Measurements from ENCODE around the gene NOVA2. TPM values are rescaled to one million over a fixed set of nuclear protein-coding genes. Genes with fewer than 3 reads are reported as not detected.

The NOVA2 gene
- total RNA-seq, 8 experiments from 2014 or later, result 0.09 to 23.5 (median 11.0) TPM

DNA sequence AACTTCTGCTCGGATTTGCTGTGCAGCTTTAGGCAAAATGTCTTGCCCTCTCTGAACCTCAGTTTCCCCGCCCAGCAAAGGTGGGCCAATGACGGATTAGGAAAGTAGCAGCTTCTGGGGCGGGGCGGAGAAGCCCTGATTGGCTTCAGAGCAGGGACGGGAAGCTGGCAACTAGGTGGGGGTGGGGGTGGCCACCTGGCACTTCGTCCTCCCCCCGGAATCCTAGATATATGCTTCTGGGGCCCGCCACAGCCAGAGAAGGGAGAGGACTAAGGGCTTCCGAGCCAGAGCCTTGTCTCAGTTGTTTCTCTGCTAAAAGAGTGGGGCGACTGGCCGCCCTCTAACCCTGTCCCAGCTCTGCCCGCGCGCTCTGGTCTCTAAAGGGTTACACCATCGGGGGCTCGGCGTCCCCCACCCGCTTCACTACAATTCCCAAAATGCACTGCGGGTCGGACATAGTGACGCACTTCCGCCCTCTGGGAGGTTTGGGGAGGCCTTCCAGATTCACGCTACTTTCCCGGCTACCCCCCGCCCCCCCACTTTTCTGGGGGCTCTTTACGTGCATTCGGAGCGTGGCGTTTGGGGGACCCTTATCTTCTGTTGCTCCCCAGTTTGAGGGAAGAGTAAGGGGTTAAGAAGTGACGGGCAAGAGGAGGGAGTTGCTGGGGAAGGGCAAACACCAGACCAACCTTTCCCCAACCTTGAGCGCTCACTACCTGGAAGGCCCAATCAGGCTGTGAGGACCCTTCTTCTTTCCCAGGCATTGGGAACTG, 87.1 kb downstream of the NOVA2 start:
- peak overlapping the region; percentile 84 to 85 for H3K27ac ChIP-seq
- in situ Hi-C loops (cut with MboI; ENCODE audit: low pct_unique_long_range_greater_than_20kb in 2 of 9, low sequenced_read_pairs in 9 of 9, unreplicated experiment in 9 of 9), result no loop called here
- peak; percentile 60 to 75 (median 67) for ATAC-seq (replicated peaks in 6 of 8)
- peaks cover 30 to 36% of the 10 kb centered on the region in 2 donors for H3K4me1 ChIP-seq (replicated peaks in 1 of 2)
- peak overlapping the region; percentile 56 to 95 (median 86) for H3K4me3 ChIP-seq
- WGBS, 10 experiments, result 0 to 38% (median 0%) methylated on average over 1 to 2 of the region's 32 CpGs; no CpG with 5 or more reads in 6 of the 10 experiments

DNA sequence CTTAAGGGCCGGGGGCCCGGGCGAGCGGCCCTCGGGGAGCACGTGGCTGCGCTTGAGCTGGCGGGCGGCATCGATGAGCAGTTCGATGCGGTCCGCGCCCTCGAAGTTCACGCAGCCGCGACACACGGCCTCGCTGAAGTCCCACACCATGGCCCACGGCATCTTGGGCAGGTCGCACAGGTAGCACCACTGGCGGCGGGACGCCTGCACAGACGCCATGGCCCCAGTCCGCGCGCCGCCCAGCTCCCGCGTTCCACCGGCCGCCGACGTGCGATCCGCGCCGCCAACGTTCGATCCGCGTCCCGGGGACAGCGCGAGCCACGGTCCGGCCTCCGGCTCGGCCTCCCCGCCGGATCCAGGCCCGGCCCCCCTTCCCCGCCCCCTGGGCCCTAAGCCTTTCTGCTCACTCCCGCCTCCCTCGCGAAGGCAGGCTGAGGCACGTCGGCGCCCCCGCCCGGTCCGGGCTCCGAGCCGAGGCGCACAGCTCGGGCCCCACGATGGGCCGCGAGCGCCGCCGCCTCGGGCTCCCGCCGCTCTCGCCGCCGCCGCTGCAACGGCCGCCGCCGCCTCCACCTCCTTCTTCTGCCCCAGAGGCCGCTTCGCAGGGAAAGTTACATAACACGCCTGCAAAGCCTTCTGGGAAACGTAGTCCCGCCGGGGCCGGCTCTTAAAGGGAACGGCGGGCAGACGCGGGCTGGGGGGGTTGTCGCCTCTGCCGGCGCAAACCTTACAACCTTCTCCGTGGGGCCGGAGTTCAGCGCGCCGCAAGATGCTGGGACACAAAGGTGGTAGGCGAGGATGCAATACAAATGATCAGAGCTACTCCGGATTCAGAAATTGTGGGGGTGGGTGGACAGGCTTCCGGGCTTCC, 87.9 kb downstream of the NOVA2 start, which contains the start of gene IRF2BP1:
Gene IRF2BP1, minus strand, starts transcription at position 586 of the 871 bp plus-strand sequence. Its CDS starts 367 bp downstream, at position 219.
- ATAC-seq (replicated peaks in 6 of 8), result peak; percentile 71 to 81 (median 76)
- Histone ChIP-seq H3K4me1 (replicated peaks in 1 of 2) (peaks cover 30 to 37% of the 10 kb centered on the region in 2 donors), H3K4me3 (peak within 1 kb of the TSS; percentile 56 to 95 (median 86)), H3K27ac (peak within 1 kb of the TSS; percentile 84 to 85)
- 0% methylated on average over 5 to 33 of the region's 107 CpGs; no CpG with 5 or more reads in 7 of the 10 experiments for WGBS, 10 experiments
- in situ Hi-C loops (cut with MboI; ENCODE audit: low pct_unique_long_range_greater_than_20kb in 2 of 9, low sequenced_read_pairs in 9 of 9, unreplicated experiment in 9 of 9), result no loop called here

DNA sequence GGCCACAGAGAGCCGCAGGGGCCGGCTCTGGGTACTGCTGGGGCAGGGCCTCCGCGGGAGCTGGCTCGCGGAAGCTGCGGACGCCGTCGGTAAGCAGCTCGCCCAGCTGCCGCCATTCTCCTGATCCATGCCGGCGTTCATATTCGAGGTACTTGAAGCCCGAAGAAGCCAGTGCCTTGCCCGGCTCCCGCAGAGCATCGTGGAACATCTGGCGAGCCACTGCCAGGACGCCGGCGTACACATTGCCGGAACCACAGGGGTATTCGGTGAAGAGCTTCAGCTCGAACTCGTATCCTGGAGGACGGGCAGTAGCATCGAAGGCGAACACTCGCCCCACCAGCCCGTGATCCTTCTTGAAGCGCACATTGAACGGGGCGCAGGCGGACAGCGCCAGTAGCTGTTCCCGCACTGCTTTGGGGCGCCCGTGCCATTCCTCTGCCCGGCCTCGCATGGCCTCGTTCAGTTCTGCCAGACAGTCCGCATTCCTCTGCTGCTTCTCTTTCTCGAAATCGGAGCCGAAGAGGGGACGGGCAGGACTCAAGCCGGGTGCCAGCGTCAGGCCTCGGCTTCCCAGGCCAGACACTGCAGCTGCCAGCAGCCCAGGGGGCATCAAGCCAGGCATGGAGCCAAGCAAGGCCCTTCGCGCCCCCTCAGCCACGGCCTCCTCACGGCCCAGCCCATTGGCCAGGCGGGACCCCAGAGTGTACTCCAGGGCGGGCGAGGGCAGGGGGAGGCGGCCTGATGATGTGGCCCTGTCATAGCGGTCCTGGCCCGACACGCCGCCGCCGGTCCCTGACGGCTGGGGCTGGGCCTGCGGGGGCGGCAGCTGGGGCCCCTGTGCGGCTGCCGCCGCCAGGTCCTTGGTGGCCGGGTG, 88.7 kb downstream of the NOVA2 start:
- ATAC-seq (replicated peaks in 6 of 8), result peak in 7 of 8 experiments; percentile 1 to 53 (median 33)
- Histone ChIP-seq H3K4me1 (replicated peaks in 1 of 2) (peaks cover 30 to 37% of the 10 kb centered on the region in 2 donors), H3K27ac (peak overlapping the region; percentile 82 to 85), H3K4me3 (peak overlapping the region; percentile 56 to 95 (median 86))
- 76 to 100% (median 87%) methylated on average over 1 to 17 of the region's 72 CpGs; no CpG with 5 or more reads in 4 of the 10 experiments for WGBS, 10 experiments
- in situ Hi-C loops (cut with MboI; ENCODE audit: low pct_unique_long_range_greater_than_20kb in 2 of 9, low sequenced_read_pairs in 9 of 9, unreplicated experiment in 9 of 9), result no loop called here

DNA sequence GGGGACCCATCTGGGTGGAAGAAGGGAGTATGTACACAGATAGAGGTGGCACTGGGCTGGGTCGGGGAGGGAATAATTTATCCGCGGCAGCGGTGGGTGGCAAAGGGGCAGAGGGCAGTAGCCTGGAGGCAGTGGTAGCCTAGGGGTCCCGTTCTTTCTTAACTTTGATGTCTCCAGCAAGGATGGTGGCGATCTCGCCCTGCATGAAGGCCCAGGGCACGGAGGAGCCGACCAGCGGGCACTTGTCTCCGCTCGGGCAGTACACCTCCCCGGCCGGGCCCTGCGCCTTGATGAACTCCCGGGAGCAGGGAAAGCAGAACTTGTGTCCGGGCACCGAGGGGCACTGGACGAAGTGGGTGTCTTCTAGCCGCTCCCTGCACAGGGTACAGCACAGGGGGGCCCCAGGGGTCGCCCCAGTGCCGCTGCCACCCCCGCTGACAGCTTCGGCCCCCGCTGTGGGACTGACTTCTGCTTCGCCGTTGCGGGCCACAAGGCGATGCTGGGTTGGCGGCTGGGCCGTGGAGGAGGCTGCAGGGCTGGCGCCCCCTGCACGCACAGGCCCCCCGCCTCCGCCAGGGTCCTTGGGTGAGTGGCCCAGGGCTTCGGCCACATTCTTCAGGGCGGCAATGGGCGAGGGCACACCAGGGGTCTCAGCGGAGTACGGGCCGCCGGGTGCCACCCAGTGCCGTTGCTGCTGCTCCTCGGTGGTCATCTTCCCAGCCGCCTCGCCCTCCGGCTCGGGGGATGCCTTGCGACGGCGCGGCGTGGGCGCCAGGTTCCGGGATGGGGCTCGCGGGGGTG, 89.6 kb downstream of the NOVA2 start:
- no peak for ATAC-seq (replicated peaks in 6 of 8)
- no peak overlapping the region for H3K27ac ChIP-seq
- peaks cover 30 to 37% of the 10 kb centered on the region in 2 donors for H3K4me1 ChIP-seq (replicated peaks in 1 of 2)
- in situ Hi-C loops (cut with MboI; ENCODE audit: low pct_unique_long_range_greater_than_20kb in 2 of 9, low sequenced_read_pairs in 9 of 9, unreplicated experiment in 9 of 9), result no loop called here
- peak overlapping the region in 1 of 5 donors; percentile 89 for H3K4me3 ChIP-seq
- WGBS, 10 experiments, result 60 to 100% (median 90%) methylated on average over 1 to 9 of the region's 57 CpGs; no CpG with 5 or more reads in 7 of the 10 experiments

Other genes starting within 250 kb of the NOVA2 start
- 10 to 100 TPM in 3 of 8 experiments, 1 to 10 TPM in 5; 6.4 to 24.3 (median 8.9) TPM for gene FBXO46, start 243.0 kb downstream of the NOVA2 start, total RNA-seq
- under 1 TPM in 2 of 8 experiments, not detected in 6; 0.09 to 0.24 TPM for gene MEIOSIN, start 240.4 kb downstream of the NOVA2 start, total RNA-seq
- gene SIX5, start 204.6 kb downstream of the NOVA2 start, total RNA-seq, result 10 to 100 TPM in 1 of 8 experiments, 1 to 10 TPM in 7; 2.5 to 12.9 (median 5.5) TPM
- 10 to 100 TPM; 18.8 to 41.5 (median 26.9) TPM for gene DMPK, start 191.4 kb downstream of the NOVA2 start, total RNA-seq
- gene DMWD, start 181.0 kb downstream of the NOVA2 start, total RNA-seq, result 10 to 100 TPM; 16.5 to 50.5 (median 32.9) TPM
- gene RSPH6A, start 158.6 kb downstream of the NOVA2 start, total RNA-seq, result under 1 TPM in 6 of 8 experiments, not detected in 2; 0.18 to 0.76 (median 0.21) TPM
- gene SYMPK, start 110.7 kb downstream of the NOVA2 start, total RNA-seq, result 10 to 100 TPM; 22.2 to 87.8 (median 39.2) TPM
- under 1 TPM in 6 of 8 experiments, not detected in 2; 0.13 to 0.84 (median 0.42) TPM for gene FOXA3, start 109.5 kb downstream of the NOVA2 start, total RNA-seq
- gene IRF2BP1, start 87.7 kb downstream of the NOVA2 start, total RNA-seq, result 10 to 100 TPM; 10.4 to 20.5 (median 18.7) TPM
- 1 to 10 TPM; 2.1 to 6.1 (median 2.6) TPM for gene MYPOP, start 71.3 kb downstream of the NOVA2 start, total RNA-seq
- gene NANOS2, start 59.1 kb downstream of the NOVA2 start, total RNA-seq, result under 1 TPM in 3 of 8 experiments, not detected in 5; 0.05 to 0.85 (median 0.18) TPM
- 10 to 100 TPM in 2 of 8 experiments, 1 to 10 TPM in 6; 3.2 to 15.7 (median 5.5) TPM for gene CCDC61, start 21.6 kb upstream of the NOVA2 start, total RNA-seq
- under 1 TPM in 2 of 8 experiments, not detected in 6; 0.51 to 0.95 TPM for gene PGLYRP1, start 49.2 kb upstream of the NOVA2 start, total RNA-seq
- gene IGFL4, start 67.1 kb upstream of the NOVA2 start, total RNA-seq, result 10 to 100 TPM in 1 of 8 experiments, 1 to 10 TPM in 4, under 1 TPM in 3; 0.25 to 19.7 (median 2.0) TPM
- gene IGFL3, start 150.8 kb upstream of the NOVA2 start, total RNA-seq, result under 1 TPM in 1 of 8 experiments, not detected in 7; 0.50 TPM
- 100 to 1,000 TPM in 1 of 8 experiments, 1 to 10 TPM in 1, under 1 TPM in 2, not detected in 4; 0.28 to 212 (median 0.96) TPM for gene IGFL2, start 174.4 kb upstream of the NOVA2 start, total RNA-seq

Measured in motor neuron (in vitro differentiated cells).